ENCODE measurements around the gene ULK3. TPM values are rescaled to one million over a fixed set of nuclear protein-coding genes. Genes with fewer than 3 reads are reported as not detected.
A peak's percentile ranks its signal among the peaks of the same experiment; 100 is the strongest.

The ULK3 gene
- total RNA-seq, 4 donors from 2014 or later = 138 to 473 (median 312) TPM

DNA sequence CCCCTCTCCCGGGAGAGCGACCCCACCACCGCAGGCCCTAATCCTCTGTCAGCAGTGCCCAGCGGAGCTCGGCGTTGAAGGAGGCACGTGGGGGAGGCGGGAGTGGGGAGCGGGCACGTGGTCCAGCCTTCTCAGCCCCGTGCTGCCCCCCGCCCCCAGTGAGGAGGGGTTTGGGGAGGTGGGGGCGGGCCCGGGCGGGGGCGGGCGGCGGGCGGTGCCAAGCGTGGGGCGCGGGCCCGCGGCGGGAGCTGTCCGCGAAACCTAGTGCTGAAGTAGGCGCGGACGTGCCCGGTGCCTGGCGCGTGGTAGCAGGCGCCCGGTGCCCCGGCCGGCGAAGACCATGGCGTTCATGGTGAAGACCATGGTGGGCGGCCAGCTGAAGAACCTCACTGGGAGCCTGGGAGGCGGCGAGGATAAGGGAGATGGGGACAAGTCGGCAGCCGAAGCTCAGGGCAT lies 16.6 kb downstream of the ULK3 start, which contains the start of gene CPLX3:
Gene CPLX3, plus strand, starts transcription at position 264 of the 456 bp plus-strand sequence. Its CDS starts 77 bp downstream, at position 341.
- in situ Hi-C loops (cut with MboI; ENCODE audit: low pct_ligation_motif_present in 1 of 4, low pct_unique_long_range_greater_than_20kb in 1 of 4, low sequenced_read_pairs in 3 of 4) = no loop called here
- Histone ChIP-seq H3K4me3 (no peak within 1 kb of the TSS), H3K36me3 (no peaks in the 10 kb centered on the region), H3K9me3 (no peaks in the 10 kb centered on the region), H3K4me1 (peaks cover 2 to 11% (median 6%) of the 10 kb centered on the region in 4 donors), H3K27ac (no peak within 1 kb of the TSS), H3K27me3 (peaks cover 33% of the 10 kb centered on the region)
- peak; percentile 50 for DNase-seq
- 13% methylated on average over 19 of the region's 44 CpGs; no CpG with 5 or more reads in 1 of the 2 donors for WGBS, 2 donors (ENCODE audit: low coverage in 1 of 2)
- no peak for TF ChIP-seq EP300 (IDR thresholded peaks at IDR 0.05; ENCODE audit: low read depth)
- TF ChIP-seq, protein P1, sequence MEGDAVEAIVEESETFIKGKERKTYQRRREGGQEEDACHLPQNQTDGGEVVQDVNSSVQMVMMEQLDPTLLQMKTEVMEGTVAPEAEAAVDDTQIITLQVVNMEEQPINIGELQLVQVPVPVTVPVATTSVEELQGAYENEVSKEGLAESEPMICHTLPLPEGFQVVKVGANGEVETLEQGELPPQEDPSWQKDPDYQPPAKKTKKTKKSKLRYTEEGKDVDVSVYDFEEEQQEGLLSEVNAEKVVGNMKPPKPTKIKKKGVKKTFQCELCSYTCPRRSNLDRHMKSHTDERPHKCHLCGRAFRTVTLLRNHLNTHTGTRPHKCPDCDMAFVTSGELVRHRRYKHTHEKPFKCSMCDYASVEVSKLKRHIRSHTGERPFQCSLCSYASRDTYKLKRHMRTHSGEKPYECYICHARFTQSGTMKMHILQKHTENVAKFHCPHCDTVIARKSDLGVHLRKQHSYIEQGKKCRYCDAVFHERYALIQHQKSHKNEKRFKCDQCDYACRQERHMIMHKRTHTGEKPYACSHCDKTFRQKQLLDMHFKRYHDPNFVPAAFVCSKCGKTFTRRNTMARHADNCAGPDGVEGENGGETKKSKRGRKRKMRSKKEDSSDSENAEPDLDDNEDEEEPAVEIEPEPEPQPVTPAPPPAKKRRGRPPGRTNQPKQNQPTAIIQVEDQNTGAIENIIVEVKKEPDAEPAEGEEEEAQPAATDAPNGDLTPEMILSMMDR (IDR thresholded peaks at IDR 0.05) = no peak
- TF ChIP-seq POLR2AphosphoS5 (IDR thresholded peaks at IDR 0.05) = no peak
- TF ChIP-seq POLR2A (IDR thresholded peaks at IDR 0.05) = no peak
- intact Hi-C loops (cut with DNase I; ENCODE audit: low total_unique reads) = no loop called here

DNA sequence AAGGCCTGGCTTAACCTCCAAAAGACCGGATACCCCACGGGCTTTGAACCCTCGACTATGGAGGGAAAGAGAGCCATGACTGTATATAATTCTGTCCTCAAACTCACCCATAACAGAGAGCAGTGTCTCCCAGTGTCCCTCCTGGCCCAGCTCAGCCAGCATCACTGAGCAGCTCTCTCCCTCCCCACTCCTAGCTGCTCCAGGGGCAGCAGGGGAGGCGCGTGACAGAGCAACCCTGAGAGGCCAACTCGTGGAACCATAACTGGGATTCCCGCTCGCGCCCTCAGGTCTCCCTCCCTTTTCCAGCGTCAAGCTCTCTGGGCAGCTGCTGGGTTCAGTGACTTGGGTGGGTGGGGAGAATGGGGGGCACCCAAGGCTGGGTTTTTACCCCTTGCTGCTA lies 17.1 kb downstream of the ULK3 start:
- Histone ChIP-seq H3K27ac (no peak overlapping the region), H3K36me3 (no peaks in the 10 kb centered on the region), H3K9me3 (no peaks in the 10 kb centered on the region), H3K4me3 (no peak overlapping the region), H3K27me3 (peaks cover 33% of the 10 kb centered on the region), H3K4me1 (peaks cover 0 to 7% (median 3%) of the 10 kb centered on the region in 4 donors)
- TF ChIP-seq POLR2A (IDR thresholded peaks at IDR 0.05) (no peak), POLR2AphosphoS5 (IDR thresholded peaks at IDR 0.05) (no peak), EP300 (IDR thresholded peaks at IDR 0.05; ENCODE audit: low read depth) (no peak)
- TF ChIP-seq, protein P1 (IDR thresholded peaks at IDR 0.05) = no peak
- in situ Hi-C loops (cut with MboI; ENCODE audit: low pct_ligation_motif_present in 1 of 4, low pct_unique_long_range_greater_than_20kb in 1 of 4, low sequenced_read_pairs in 3 of 4) (no loop called here), intact Hi-C loops (cut with DNase I; ENCODE audit: low total_unique reads) (no loop called here)
- no peak for DNase-seq
- WGBS, 2 donors (ENCODE audit: low coverage in 1 of 2) = 51% methylated on average over 8 of the region's 10 CpGs; no CpG with 5 or more reads in 1 of the 2 donors

DNA sequence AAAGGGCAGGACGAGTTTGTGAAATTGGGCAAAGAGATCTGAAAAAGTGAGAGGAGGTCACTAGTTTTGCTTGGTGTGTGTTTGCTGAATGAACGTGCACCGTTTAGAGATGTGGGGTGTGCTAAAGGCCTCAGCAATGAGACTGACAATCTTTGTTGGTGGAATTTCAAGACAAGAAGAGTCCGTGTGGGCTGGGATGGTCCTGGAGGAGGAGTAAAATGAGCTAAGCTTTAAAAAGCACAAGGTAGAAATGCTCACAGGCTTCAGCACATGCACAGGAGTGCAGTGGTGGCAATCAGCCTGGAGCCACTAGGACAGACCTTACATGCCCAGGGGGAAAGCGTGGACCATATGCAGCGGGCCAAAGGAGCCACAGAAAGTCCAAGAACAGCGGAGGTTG lies 18.0 kb downstream of the ULK3 start:
- Histone ChIP-seq H3K27me3 (peaks cover 33% of the 10 kb centered on the region), H3K9me3 (no peaks in the 10 kb centered on the region), H3K36me3 (no peaks in the 10 kb centered on the region), H3K4me3 (no peak overlapping the region), H3K27ac (no peak overlapping the region), H3K4me1 (peaks cover 0 to 7% (median 3%) of the 10 kb centered on the region in 4 donors)
- in situ Hi-C loops (cut with MboI; ENCODE audit: low pct_ligation_motif_present in 1 of 4, low pct_unique_long_range_greater_than_20kb in 1 of 4, low sequenced_read_pairs in 3 of 4) (no loop called here), intact Hi-C loops (cut with DNase I; ENCODE audit: low total_unique reads) (no loop called here)
- 76 to 83% methylated on average over 5 to 7 of the region's 7 CpGs for WGBS, 2 donors (ENCODE audit: low coverage in 1 of 2)
- no peak for TF ChIP-seq POLR2AphosphoS5 (IDR thresholded peaks at IDR 0.05)
- DNase-seq = no peak

DNA sequence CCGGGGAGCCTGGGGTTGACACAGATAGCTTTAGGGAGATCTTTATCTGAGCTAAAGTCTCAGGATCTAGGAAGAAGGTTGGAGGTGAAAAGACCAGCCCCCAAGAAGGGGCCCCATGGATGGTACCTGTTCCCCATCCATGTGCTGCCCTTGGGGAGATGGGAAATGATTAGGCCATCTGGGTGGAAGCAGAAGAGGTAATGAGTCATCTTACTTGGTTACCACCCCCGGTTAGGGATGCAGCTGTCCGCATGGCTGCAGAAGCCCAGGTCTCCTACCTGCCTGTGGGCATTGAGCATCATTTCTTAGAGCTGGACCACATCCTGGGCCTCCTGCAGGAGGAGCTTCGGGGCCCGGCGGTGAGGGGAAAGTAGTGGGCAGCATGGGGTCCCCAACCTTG lies 19.6 kb downstream of the ULK3 start:
- intact Hi-C loops (cut with DNase I; ENCODE audit: low total_unique reads) = no loop called here
- TF ChIP-seq, protein P1 (IDR thresholded peaks at IDR 0.05) = no peak
- TF ChIP-seq EP300 (IDR thresholded peaks at IDR 0.05; ENCODE audit: low read depth) = no peak
- TF ChIP-seq POLR2A (IDR thresholded peaks at IDR 0.05) = no peak
- TF ChIP-seq POLR2AphosphoS5 (IDR thresholded peaks at IDR 0.05) = no peak
- WGBS, 2 donors (ENCODE audit: low coverage in 1 of 2) = 72 to 93% methylated on average over 3 to 6 of the region's 6 CpGs
- Histone ChIP-seq H3K36me3 (no peaks in the 10 kb centered on the region), H3K27me3 (peaks cover 28% of the 10 kb centered on the region), H3K9me3 (no peaks in the 10 kb centered on the region), H3K4me3 (no peak overlapping the region), H3K4me1 (peaks cover 0 to 14% (median 10%) of the 10 kb centered on the region in 4 donors), H3K27ac (no peak overlapping the region)
- in situ Hi-C loops (cut with MboI; ENCODE audit: low pct_ligation_motif_present in 1 of 4, low pct_unique_long_range_greater_than_20kb in 1 of 4, low sequenced_read_pairs in 3 of 4) = no loop called here
- no peak for DNase-seq

DNA sequence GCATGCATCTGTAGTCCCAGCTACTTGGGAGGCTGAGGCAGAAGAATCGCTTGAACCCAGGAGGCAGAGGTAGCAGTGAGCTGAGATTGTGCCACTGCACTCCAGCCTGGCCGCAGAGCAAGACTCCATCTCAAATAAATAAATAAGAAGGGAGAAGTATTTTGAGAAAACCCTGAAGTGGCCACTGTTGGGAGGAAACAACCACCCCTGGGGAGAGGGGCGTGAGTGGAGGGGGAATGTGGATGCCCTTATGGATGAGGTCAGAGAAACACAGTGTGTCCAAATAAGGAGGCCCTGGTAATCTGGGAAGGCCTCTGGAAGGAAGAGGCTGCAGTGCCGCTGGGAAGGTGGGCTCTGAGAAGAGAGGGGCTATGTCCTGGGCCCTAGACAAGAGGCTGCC lies 20.7 kb downstream of the ULK3 start:
- Histone ChIP-seq H3K9me3 (no peaks in the 10 kb centered on the region), H3K4me1 (peaks cover 4 to 25% (median 20%) of the 10 kb centered on the region in 4 donors), H3K4me3 (no peak overlapping the region), H3K27ac (no peak overlapping the region), H3K36me3 (no peaks in the 10 kb centered on the region), H3K27me3 (peaks cover 17% of the 10 kb centered on the region)
- TF ChIP-seq POLR2A (IDR thresholded peaks at IDR 0.05) = no peak
- TF ChIP-seq EP300 (IDR thresholded peaks at IDR 0.05; ENCODE audit: low read depth) = no peak
- no peak for TF ChIP-seq POLR2AphosphoS5 (IDR thresholded peaks at IDR 0.05)
- TF ChIP-seq, protein P1 (IDR thresholded peaks at IDR 0.05) = no peak
- 85 to 93% methylated on average over 2 to 4 of the region's 4 CpGs for WGBS, 2 donors (ENCODE audit: low coverage in 1 of 2)
- intact Hi-C loops (cut with DNase I; ENCODE audit: low total_unique reads) = no loop called here
- in situ Hi-C loops (cut with MboI; ENCODE audit: low pct_ligation_motif_present in 1 of 4, low pct_unique_long_range_greater_than_20kb in 1 of 4, low sequenced_read_pairs in 3 of 4) = no loop called here
- no peak for DNase-seq
